Measurements from ENCODE around the gene AFF3. TPM values are rescaled to one million over a fixed set of nuclear protein-coding genes. Genes with fewer than 3 reads are reported as not detected.

Gene AFF3
- total and polyA plus RNA-seq, 10 donors: 6.0 to 92.2 (median 64.0) TPM

GRCh38 chr2:100002059-100002458 is 140.3 kb downstream of the AFF3 start:
- TF ChIP-seq POLR2AphosphoS5 (IDR thresholded peaks at IDR 0.05): no peak
- TF ChIP-seq CTCF (IDR thresholded peaks at IDR 0.05 in 8 of 11, conservative IDR thresholded peaks at IDR 0.05 in 3 of 11): no peak
- TF ChIP-seq POLR2A (IDR thresholded peaks at IDR 0.05): no peak
- Histone ChIP-seq H3K4me3 (no peak overlapping the region), H3K36me3 (peaks cover 0 to 90% (median 3%) of the 10 kb centered on the region in 6 donors), H3K27me3 (replicated peaks in 1 of 7) (no peaks in the 10 kb centered on the region), H3K9me3 (no peaks in the 10 kb centered on the region), H3K27ac (no peak overlapping the region), H3K4me1 (no peaks in the 10 kb centered on the region)
- no peak for DNase-seq
- intact Hi-C loops (cut with DNase I; ENCODE audit: low total_unique reads): no loop called here
- WGBS, 5 donors: 74 to 84% (median 81%) methylated on average over 6 of the region's 6 CpGs

- DNase-seq: no peak
- H3K27ac ChIP-seq: no peak overlapping the region
- H3K4me3 ChIP-seq: no peak overlapping the region
- no peaks in the 10 kb centered on the region for H3K4me1 ChIP-seq
- intact Hi-C loops (cut with DNase I; ENCODE audit: low total_unique reads): no loop called here
- peaks cover 0 to 86% (median 0%) of the 10 kb centered on the region in 6 donors for H3K36me3 ChIP-seq
- TF ChIP-seq POLR2AphosphoS5 (IDR thresholded peaks at IDR 0.05) (no peak), POLR2A (IDR thresholded peaks at IDR 0.05) (no peak), CTCF (IDR thresholded peaks at IDR 0.05 in 8 of 11, conservative IDR thresholded peaks at IDR 0.05 in 3 of 11) (no peak)
- no peaks in the 10 kb centered on the region for H3K9me3 ChIP-seq
- no peaks in the 10 kb centered on the region for H3K27me3 ChIP-seq (replicated peaks in 1 of 7)
- WGBS, 5 donors: 81 to 86% (median 81%) methylated on average over 22 of the region's 22 CpGs
These were observed 141.3 kb downstream of the AFF3 start for GRCh38 chr2:100000915-100001707.

GRCh38 chr2:99998651-99999320 is 143.6 kb downstream of the AFF3 start:
- 85 to 95% (median 87%) methylated on average over 12 of the region's 12 CpGs for WGBS, 5 donors
- Histone ChIP-seq H3K4me1 (no peaks in the 10 kb centered on the region), H3K9me3 (no peaks in the 10 kb centered on the region), H3K27me3 (replicated peaks in 1 of 7) (no peaks in the 10 kb centered on the region), H3K36me3 (peaks cover 0 to 62% (median 0%) of the 10 kb centered on the region in 6 donors), H3K27ac (no peak overlapping the region), H3K4me3 (no peak overlapping the region)
- TF ChIP-seq CTCF (IDR thresholded peaks at IDR 0.05 in 8 of 11, conservative IDR thresholded peaks at IDR 0.05 in 3 of 11) (no peak), POLR2AphosphoS5 (IDR thresholded peaks at IDR 0.05) (no peak), POLR2A (IDR thresholded peaks at IDR 0.05) (no peak)
- intact Hi-C loops (cut with DNase I; ENCODE audit: low total_unique reads): no loop called here
- no peak for DNase-seq

- Histone ChIP-seq H3K4me1 (no peaks in the 10 kb centered on the region), H3K27me3 (replicated peaks in 1 of 7) (no peaks in the 10 kb centered on the region), H3K27ac (no peak overlapping the region), H3K36me3 (peaks cover 0 to 25% (median 0%) of the 10 kb centered on the region in 6 donors), H3K9me3 (no peaks in the 10 kb centered on the region), H3K4me3 (no peak overlapping the region)
- DNase-seq: no peak
- TF ChIP-seq POLR2A (IDR thresholded peaks at IDR 0.05): no peak
- TF ChIP-seq CTCF (IDR thresholded peaks at IDR 0.05 in 8 of 11, conservative IDR thresholded peaks at IDR 0.05 in 3 of 11): no peak
- no peak for TF ChIP-seq POLR2AphosphoS5 (IDR thresholded peaks at IDR 0.05)
- WGBS, 5 donors: 65 to 84% (median 69%) methylated on average over 3 of the region's 3 CpGs
- intact Hi-C loops (cut with DNase I; ENCODE audit: low total_unique reads): no loop called here
These were observed 152.5 kb downstream of the AFF3 start for GRCh38 chr2:99989905-99990304.

Data from spleen (tissue), 11 donors.